GM12878 (cell line): ENCODE measurements around the gene MMP3.

Source experiments
- BACH1 ChIP-seq: fragments of 450-650 bp; IDR thresholded peaks from 2 replicates; pipeline ENCODE4 v1.6.1; 2017; ENCODE audit warnings: mild to moderate bottlenecking, borderline replicate concordance
- CBFB ChIP-seq: IDR thresholded peaks from 2 replicates; pipeline ENCODE4 v1.6.1; 2016; ENCODE audit warnings: antibody characterized with exemption, low read depth
- HDGF ChIP-seq: fragments of 450-650 bp; IDR thresholded peaks from 2 replicates; pipeline ENCODE4 v1.6.1; 2016; ENCODE audit warnings: antibody characterized with exemption
- NR2F1 ChIP-seq: fragments of 450-650 bp; conservative IDR thresholded peaks from 2 replicates; pipeline ENCODE4 v1.6.1; 2017; ENCODE audit warnings: mild to moderate bottlenecking
- NRF1 ChIP-seq: conservative IDR thresholded peaks from 2 replicates; pipeline ENCODE4 v1.6.1; 2011; ENCODE audit warnings: mild to moderate bottlenecking, low read depth, low read length, improper control_type of control experiment
- RELA ChIP-seq: fragments of 450-650 bp; IDR thresholded peaks from 2 replicates; pipeline ENCODE4 v1.8.0; 2014; ENCODE audit warnings: borderline replicate concordance; ENCODE audit not compliant: partially characterized antibody
- ZNF24 ChIP-seq: fragments of 450-650 bp; IDR thresholded peaks from 2 replicates; pipeline ENCODE4 v1.6.1; 2017; ENCODE audit warnings: antibody characterized with exemption, mild to moderate bottlenecking

GRCh38 chr11:102800767-102801166, 42.6 kb downstream of the MMP3 start:
- TF ChIP-seq NRF1 (no peak), CBFB (no peak), BACH1 (no peak), RELA (no peak), ZNF24 (no peak), HDGF (no peak), NR2F1 (no peak)
